ENCODE measurements around the gene BNC2.

Gene BNC2

DNA sequence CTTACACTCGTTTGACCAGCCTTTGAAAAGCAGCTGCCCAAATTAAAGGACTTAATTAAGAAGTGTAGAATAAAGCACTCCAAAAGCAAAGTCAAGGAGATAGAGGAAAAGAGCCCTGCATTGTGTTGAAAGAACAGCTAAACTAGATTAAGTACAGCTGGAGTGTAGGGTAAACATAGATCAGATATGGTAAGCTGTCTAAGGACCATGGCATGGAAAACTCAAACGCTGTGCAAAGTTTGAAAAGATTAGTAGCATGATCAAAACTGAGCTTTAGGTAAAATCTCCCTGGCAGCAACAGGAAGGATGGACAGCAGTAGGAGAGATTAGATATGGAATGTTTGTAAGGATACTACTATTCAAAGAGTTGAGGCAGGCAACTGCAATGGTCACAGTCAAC lies 55.4 kb downstream of the BNC2 start:
- DNase-seq = no peak

DNA sequence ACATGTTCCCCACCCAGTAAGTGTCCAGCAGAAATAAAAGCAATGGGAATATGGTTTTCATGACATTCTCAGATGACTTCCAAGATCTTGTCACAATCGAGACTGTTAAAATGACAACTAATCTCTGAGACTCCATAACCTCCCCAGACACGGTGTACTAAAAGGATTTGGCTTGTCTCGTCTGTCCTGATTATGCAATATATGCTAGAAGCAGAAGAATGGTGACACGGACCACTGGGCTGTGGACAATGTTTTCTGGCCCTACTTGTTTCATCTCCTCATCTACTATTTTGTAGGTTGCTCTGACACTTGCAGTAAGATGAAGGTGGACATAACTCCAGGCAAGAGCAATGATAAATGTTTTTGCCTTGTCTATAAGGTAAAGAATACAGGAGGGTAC lies 56.6 kb downstream of the BNC2 start:
- DNase-seq = no peak

DNA sequence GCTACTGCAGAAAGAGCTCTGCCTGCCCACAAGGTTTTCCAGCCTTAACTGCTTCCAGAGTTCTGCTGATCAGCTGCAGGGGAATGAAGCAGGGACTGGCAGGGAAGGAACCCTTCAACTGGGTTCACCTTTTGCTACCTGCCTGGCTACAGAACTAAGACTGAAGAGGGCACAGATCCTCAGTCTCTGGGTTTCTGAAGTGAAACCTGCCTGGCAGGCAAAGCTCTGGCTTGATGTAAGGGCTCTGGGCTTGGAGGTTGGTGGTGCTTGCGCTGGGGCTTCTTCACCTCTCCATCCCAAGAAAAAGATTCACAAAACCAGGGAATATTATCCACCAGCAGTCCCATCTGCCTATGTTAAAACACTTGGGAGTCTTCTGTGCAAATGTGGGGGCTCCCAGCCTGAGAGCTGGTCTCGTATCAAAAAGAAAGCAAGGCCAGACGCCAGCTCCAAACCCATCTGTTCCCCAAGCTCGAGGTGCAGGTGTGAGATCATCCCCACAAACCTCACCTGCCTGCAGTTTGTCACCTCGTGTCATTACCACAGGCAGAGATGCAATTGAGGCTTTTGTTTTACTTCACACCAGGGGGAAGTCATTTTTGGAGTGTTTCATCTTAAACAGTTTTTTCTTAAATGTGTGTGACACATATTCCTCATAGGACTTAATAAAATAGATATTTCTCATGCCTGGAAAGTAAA lies 58.3 kb downstream of the BNC2 start:
- DNase-seq = no peak

DNA sequence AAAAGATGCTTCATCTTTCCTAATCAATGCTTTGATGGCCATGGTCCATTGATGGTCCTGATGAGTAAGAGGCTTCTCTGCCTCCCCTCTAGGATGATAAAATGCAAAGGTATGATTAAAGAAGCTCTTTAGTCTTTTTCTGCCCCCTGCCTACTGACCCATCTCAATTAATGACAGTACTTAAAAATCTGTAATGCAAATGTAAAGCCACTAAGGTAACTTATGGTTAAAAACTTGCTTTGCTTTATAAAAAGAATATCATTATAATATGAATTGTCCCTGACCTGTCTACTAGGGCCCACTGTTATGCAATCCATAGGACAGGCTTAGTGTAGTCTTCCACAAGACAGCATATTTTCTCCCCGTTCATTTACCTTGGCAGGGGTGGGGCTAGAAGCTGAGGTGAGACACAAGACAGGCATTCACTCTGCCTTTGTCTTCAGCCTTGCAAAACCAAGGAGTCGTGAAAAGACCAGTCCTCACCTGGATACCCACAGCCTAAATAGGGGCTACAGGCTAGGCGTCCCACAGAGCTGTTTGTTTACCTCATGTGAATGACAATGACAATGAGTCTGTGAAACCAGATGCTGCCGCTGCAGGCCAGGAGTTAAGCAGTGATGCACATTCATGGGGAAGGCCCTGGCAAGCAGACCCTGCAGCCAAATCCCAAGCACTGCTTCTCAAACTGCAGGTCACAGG lies 60.4 kb downstream of the BNC2 start:
- no peak for DNase-seq

DNA sequence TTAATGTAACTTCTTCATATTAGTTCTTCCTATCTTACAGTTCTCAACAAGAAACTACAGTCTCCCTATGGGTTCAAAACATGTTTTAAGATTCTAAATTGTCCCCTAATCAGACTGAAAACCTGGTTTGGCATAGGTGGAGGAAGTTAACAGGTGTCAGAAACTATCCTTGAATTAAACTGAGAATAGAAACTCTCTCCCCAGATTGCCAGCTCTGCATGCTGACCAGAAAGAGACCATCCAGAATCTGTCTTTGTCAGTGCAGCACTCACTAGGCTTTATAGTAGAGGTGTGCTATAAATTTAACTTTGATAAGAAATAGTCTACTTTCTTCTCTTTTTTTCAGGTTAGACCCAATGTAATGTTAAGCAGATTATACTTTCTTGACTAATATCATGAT lies 63.8 kb downstream of the BNC2 start:
- no peak for DNase-seq

DNA sequence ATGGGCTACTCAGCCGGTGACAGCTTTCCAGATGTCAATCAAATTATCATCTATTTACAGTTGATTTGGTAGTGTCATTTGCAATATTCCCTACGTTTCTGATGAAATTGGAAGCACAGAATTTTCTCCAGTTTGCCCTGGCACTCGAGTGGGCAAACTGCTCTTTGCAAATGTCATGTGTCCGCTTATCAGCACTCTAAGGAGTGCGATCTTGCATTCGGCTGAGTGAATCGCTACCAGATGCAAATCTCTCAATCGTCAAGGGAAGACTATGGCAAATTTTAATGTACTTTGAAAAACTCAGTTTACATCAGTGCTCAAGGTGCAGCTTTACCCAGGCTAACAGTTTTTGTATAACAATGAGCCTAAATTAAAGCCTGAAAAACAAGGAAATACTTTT lies 66.8 kb downstream of the BNC2 start:
- no peak for DNase-seq

DNA sequence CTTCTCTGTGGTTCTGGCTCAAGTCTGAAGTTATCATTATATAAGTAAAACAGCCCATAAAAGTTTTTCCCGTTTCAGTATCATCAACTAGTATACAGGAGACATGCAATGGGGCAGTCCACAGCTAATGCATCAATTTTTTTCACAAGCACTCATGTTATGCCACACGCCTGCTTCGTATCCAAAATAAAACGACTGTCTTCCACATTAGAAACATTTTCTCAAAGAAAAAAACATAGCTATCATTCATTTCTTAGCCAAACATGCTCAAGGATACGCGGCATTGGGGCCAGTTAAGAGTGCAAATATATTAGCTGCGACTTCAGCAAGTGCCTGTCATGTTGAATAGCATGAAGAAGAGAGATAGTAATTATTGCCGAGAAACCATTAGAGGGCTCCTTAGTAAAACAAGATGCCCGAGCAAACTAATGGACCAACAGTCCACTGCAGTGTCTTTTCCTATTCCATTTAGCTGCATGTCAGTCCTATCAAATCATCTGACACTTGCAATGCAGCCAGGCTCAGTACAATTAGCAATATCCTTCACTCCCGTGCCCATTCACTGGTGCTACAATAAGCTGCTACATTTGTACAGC lies 68.5 kb downstream of the BNC2 start:
- no peak for DNase-seq

DNA sequence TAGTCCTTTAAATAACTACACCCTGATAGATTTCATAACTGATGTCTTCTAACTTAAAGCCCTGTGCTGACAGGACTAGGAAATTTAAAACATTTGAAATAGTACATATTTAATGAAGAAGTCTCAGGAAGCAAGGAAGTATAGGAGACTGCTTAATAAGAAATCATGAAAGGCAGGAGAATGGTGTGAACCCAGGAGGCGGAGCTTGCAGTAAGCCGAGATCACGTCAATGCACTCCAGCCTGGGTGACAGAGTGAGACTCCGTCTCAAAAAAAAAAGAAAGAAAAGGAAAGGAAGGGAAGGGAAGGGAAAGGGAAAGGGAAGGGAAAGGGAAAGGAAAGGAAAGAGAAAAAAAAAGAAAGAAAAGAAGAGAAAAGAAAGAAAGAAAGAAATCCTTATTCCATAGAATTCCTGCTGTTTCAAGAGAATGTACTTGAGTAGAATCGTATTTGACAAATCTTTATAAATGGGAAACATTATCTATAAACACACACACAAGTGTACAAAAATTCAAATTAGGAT lies 74.1 kb downstream of the BNC2 start:
- no peak for DNase-seq

DNA sequence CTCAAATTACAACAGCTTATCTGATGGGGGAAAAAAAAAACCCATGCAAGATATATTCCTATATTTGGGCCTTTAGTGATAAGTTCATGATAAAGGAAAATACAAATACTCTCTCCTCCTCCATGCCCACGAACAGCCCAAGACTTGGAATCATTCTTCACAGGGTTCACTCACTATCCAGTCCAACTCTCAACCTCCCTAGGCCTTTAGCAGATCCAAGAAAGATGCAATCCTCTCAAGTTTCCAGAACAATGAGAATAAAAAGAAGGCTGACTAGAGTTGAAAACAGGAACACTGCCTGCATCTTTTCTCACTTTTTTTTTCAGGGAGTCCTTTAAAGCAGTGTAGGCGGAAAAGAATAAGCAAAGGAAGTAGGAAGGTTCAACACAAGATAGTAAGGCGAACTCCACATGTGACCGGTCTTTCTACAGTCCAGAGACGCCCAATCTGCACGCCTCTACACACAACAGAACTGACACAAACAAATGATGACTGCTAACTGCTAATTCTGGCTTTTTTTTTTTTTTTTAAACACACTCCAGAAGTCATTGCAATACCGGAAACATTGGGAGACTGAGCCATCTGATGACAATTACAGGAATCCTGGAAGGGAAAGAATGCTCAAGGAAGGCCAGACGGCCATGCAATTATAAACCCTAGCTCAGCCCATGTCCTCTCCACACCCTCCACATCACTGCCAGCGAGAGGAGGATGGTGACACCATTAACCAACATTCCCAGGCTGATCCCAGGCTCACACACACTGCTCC lies 75.4 kb downstream of the BNC2 start:
- DNase-seq = no peak

DNA sequence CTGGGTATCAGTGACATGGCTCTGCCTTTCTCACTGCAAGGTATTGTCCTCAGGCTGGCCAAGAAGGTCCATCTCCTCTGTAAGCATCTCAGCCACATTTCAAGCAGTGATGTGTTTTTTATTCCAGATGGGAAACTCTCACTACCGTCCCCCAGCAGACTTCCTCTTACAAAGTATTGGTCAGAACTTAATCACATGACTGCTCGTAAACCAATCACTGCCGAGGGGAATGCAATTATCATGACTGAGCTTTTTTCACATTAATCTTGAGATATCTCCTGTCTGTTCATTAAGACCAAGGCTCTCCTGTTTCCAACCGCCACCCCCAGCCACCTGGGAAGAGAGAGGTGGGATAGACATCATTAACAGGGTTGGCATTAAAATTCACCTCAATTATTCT lies 76.4 kb downstream of the BNC2 start:
- no peak for DNase-seq

DNA sequence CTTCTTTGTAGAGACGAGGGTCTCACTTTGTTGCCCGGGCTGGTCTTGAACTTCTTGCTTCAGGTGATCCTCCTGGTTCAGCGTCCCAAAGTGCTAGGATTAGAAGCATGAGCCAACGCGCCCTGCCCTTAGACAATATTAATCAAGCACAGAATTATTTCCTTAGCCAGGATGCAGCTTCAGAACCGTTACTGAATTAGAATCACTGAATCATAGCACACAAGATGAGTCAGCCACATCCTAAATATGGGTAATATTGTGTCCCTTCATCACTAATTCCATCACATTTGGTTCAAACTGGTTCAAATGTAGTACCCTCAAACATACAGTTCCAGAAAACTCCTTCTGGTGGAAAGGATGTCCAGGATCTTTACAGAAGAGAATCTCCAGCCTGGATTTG lies 82.7 kb downstream of the BNC2 start:
- DNase-seq = no peak

DNA sequence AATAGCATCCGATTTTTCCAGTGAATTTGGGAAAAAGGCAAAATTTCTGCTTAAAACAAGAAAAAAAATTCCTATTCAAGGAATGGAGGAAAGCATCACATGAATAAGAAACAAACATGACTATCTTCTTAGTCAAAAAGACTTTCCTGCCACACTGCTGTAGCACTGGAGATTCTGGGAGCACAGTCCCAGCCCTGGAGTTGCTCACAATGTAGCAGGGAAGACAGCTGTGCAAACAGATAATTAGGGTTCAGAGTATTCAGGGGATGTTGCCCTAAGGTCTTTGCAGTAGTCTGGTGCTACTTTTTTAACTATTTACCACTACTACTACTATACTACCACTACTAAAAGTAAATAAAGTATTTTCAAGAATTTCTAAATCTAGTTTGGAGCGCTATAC lies 86.5 kb downstream of the BNC2 start:
- no peak for DNase-seq

DNA sequence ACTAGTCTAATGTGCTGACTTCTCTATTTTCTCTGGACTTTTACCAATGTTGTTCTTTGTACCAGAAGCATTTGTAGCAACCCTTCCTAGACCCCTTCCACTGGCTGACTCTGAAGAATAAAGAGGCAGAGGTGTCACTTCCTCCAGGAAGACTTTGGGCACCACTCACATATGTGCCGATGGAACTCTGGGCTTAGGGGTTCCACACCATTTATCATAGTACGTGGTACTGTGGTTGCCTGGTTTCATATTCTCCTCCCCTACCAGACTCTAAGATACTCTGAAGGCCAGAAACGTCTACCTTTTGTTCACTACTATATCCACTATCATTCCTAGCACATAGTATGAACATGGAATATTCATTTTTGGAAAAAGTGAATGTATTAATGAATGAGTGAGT lies 88.0 kb downstream of the BNC2 start:
- no peak for DNase-seq

DNA sequence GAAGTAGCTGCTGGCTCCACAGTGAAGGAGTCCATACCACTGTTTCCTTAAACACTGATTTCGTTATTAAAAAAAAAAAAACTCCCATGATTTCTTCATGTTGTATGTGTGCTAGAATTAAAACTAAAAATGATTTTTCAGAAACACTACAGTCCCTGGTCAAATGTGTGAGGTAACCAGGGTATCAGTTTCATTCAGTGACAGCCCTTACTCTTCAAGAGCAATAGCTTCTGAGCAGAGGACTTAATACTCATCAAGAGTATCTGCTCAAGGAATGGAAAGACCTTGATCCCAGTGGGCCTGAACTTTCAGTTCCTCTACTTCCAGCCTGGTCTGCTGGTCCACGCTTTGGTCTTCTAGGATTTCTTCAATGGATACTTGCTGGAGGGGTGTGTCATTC lies 95.1 kb downstream of the BNC2 start:
- DNase-seq = no peak

DNA sequence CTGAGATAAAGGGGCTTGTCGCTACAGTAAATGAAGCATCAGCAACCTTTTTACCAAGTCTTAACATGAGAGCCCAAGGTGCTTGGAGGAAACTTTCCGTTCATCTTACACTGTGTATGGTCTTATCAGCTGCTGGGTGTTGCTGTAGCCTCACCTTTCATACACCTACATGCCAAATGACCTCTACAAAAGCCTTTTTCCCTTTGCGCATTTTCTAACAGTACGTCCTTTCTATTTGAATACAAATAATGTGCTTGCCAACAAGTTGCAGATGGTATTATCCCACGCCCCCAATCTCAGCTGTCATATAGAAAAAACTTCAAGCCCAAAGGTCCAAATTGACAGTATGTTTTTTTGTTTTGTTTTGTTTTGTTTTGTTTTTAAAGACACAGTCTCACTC lies 96.9 kb downstream of the BNC2 start:
- no peak for DNase-seq

DNA sequence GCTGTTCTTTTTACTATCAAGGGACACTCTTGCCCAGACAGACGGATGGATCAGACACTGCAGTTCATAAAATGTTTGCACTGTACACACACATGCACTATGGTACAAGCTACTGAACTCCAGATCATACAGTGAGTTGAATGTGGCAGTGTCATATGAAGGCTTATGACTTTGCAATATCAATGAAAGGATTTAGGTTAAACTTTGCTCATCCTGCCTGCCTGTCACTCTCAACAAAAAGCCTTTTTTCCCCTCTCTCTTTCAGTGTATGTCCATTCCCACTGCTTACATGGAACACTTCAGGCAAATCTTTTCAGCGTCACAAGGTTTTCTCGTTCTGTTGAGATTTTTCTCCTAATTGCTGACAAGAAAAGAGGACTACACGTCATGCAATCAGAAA lies 97.4 kb downstream of the BNC2 start:
- no peak for DNase-seq

DNA sequence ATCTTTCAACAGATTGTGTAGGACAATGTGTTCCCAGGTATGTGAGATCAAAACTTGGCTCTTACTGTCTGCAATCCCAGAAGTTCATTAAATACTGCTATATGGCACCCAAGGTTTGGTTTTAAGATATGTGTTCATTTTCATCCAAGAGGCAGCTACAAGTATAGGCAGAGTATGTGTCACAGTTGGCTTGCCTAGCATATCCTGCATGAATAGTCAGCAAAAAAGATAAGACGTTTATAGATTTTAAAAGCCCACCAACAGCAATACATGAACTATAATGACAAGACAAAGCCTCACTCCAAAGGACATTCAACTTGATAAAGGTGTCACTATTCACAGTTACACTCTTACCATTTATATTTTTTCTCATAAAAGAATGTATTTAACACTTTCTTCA lies 99.1 kb downstream of the BNC2 start:
- DNase-seq = no peak

DNA sequence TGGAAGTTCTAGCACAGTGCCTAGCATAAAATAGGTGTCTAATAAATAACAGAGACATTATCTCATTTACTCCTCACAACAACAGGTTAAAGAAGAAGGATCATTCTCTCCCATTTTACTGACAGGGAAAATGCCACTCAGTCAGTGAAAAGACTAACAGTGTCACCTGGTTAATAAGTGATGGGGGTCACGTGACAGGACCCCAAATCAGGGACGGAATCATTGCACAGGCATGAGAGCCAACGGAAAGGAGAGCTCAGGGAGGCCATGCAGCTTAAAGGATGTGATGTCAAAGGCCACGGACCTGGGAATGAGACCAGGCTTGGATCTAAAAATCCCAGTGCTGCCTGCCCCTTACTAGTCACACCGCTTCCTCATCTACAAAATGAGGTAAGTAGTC lies 101.2 kb downstream of the BNC2 start:
- no peak for DNase-seq

DNA sequence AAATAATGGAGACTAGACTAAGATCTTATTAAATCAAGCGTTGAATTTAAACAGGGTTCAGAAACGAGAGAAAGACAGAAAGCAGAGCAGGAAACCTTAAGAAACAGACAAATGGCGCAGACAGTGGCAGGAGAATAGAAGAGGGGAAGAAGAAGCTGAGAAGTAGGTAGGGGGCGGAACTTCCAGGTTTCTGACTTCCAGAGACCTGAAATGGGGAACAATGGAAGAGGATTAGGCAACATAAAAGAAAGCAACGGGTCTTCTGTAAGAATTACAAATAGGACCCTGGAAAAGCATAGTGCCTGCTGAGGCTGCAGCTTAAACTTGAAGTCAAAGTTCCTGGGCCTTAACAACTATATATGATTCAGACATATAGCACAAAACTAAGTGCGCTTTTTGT lies 101.7 kb downstream of the BNC2 start:
- DNase-seq = no peak

DNA sequence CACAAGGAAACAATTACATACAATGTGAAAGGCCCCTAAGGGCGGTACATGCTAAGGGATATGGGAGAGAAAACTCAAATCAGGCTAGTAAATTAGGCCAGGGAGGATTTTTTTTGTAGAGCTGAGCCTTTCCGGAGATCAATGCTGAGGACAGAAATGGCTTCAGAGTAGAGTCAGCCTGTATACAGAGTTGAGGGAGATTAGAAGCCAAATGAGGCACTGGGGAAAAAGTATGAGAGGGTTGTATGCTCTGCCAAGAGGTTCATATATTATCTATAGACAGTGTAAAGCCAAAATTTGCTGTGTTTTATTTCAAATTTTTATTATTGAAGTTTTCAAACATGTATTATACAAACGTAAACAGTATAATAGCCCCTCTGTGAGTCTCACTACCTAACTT lies 103.1 kb downstream of the BNC2 start:
- no peak for DNase-seq

DNA sequence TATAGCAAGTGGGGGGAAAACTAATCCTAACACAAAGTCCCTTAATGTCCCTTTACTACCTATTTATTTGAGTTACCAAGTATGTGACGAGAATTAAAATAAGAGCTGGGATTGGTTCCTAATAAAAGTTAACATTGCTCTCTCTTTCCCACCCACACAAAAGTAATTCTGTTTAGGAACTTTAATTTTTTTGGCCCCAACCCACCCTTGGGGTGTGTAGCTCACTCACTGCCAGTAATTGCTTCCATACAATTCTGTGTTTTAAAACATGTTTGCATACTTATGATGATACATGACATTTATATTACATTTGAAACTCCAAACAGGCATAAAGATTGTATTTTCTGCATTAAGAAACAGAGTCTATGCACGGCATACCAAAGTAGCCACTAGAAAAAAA lies 106.5 kb downstream of the BNC2 start:
- DNase-seq = no peak

DNA sequence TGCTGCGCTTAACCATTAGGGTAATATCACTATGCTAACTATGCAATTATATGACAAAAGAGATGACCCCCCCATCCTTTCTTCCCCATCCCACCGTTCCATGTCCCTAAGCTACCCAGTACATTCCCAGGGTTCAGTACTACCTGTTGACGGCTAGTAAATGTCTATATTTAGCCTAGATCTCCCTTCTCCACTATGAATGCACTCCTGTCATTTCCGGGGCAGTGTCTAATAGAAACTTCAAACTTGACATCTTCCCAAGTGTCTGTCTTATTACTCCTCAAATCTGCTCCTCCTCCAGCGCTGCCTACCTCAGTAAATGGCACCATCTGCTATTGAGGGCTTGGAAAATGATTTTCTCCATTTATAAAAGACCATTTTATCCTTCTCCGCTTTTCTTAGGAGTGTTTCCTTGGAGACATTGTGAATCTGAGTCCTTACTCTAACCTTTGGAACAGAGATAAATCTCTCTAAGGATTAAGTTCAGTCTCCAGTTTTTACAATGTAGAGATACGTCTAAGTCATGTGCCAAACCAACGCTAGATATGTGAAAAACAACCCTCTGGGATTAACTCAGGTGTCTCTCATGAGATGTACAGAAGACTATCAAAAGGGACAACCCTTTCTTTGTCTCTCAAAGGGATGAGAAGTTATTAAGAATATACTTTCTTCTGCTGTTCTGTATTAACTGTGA lies 114.9 kb downstream of the BNC2 start:
- DNase-seq = no peak

DNA sequence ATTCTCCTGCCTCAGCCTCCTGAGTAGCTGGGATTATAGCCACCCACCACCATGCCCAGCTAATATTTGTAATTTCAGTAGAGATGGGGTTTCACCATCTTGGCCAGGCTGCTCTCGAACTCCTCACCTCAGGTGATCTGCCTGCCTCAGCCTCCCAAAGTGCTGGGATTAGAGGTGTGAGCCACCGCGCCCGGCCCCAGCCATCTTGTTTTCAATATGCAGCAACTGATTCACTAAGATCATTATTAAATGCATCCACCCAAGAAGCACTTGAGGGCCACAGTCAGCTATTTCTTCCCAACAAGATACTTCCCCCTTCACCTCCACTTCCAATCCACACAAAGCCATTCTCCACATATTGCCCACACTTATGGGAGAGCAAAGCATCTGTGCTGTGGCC lies 115.8 kb downstream of the BNC2 start:
- no peak for DNase-seq
